Measurements from ENCODE around the gene RAMP1. TPM values are rescaled to one million over a fixed set of nuclear protein-coding genes. Genes with fewer than 3 reads are reported as not detected.

The RAMP1 gene
- polyA plus RNA-seq, 1 donor from 2014 or later, result not detected

DNA sequence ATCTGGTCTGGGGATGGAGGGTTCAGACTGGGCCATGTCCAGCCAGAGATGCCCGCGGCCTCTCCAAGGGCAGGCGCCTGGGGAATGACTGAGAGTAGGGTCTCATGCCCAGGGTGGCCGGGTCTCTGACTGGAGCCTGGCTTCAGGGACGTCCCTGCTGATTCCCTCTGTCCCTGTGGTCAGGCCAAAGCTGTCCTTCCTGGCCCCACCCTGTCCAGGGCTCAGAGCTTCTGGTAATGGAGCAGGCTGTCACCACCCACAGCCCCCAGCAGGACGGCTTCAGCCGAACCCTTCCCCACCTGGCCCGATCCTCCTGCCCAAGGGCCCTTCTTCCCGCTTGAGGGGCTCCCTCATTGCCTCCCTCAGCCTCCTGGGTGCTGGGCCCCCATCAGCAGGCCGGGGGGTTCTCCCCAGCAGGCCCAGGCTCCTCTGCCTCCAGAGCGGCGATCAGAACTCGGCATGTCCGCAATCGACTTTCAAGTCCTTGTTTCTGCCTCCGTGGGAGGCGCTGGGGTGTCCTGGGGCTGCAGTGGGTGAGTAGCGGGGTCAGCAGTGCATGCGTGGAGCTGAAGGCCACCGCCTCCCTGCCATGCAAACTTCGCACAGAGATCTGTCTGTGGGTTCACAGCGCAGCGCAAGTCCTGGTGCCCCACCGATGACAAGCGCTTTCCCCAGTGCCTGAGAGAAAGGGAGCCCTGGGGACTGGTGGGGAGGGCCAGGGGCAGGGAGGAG lies 18.3 kb downstream of the RAMP1 start:
- Mint-ChIP-seq H3K4me3 (no peak overlapping the region), H3K4me1 (peaks cover 0 to 2% (median 0%) of the 10 kb centered on the region in 3 donors), H3K27me3 (peaks cover 5% of the 10 kb centered on the region), H3K27ac (no peak overlapping the region), H3K36me3 (no peaks in the 10 kb centered on the region), H3K9me3 (peaks cover 0 to 5% (median 0%) of the 10 kb centered on the region in 3 donors)

DNA sequence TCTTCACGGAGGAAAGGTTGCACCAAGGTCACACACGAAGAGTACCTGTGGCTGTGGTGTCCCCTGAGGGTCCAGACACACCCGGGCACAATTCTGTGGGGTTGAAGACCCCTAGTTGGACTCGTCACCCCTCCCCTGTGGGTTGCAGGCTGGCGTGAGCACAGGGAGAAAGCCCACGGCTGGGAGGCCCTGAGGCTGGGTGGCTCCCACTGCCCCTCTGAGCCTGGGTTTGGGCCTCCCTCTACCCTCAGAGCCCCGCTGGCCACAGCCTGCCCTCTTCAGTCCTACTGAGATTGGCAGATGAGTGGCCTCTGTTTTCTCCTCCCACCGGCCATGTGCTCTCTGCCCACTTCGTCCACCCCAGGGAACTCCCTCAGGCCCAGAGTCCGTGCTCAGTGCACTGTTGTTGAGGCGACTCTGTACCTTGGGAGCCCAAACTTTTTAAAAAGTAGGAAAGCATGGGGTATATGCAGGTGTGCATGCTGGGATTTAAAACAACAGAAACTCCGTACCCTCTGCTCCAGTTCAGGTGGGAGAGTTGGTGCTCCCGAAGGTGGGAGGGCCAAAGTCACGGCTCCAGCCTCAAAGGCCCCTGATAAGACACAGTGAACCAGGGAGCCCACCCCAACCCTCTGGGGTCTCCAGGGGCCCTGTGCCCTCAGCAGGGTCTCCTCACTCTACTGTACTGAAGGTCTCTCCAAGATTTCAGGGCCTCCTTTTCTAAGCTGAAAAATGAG lies 19.1 kb downstream of the RAMP1 start:
- Mint-ChIP-seq H3K27ac (no peak overlapping the region), H3K4me3 (no peak overlapping the region), H3K4me1 (peaks cover 0 to 2% (median 0%) of the 10 kb centered on the region in 3 donors), H3K9me3 (peaks cover 0 to 5% (median 0%) of the 10 kb centered on the region in 3 donors), H3K27me3 (peaks cover 5% of the 10 kb centered on the region), H3K36me3 (no peaks in the 10 kb centered on the region)

DNA sequence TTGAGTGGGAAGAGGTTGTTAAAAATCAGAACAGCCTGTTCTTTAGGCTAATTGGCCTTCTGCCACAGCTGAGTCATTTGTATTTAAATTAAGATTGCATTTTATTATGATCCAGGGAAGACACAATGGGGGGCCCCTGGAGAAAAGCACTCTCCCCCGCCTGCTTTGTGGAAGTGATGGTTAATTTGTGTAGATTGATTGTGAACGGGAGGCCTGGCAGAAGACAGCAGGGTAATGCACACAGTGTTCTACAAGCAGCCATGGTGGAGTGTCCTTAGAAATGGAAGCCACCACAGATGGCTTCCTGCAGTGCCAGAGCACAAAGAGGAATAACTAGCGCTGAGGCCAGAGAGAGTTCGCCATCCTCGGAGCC lies 19.6 kb downstream of the RAMP1 start:
- H3K4me3 Mint-ChIP-seq, result no peak overlapping the region
- peaks cover 0 to 5% (median 0%) of the 10 kb centered on the region in 3 donors for H3K9me3 Mint-ChIP-seq
- peaks cover 5% of the 10 kb centered on the region for H3K27me3 Mint-ChIP-seq
- H3K27ac Mint-ChIP-seq, result no peak overlapping the region
- peaks cover 0 to 2% (median 0%) of the 10 kb centered on the region in 3 donors for H3K4me1 Mint-ChIP-seq
- H3K36me3 Mint-ChIP-seq, result no peaks in the 10 kb centered on the region

- H3K27me3 Mint-ChIP-seq, result peaks cover 5% of the 10 kb centered on the region
- H3K9me3 Mint-ChIP-seq, result peaks cover 0 to 5% (median 0%) of the 10 kb centered on the region in 3 donors
- peaks cover 0 to 2% (median 0%) of the 10 kb centered on the region in 3 donors for H3K4me1 Mint-ChIP-seq
- no peak overlapping the region for H3K4me3 Mint-ChIP-seq
- H3K27ac Mint-ChIP-seq, result no peak overlapping the region
- no peaks in the 10 kb centered on the region for H3K36me3 Mint-ChIP-seq
Measured at GRCh38 chr2:237879991-237880560, 20.7 kb downstream of the RAMP1 start.

GRCh38 chr2:237882510-237883481 lies 23.4 kb downstream of the RAMP1 start:
- Mint-ChIP-seq H3K9me3 (peaks cover 0 to 5% (median 0%) of the 10 kb centered on the region in 3 donors), H3K27me3 (no peaks in the 10 kb centered on the region), H3K4me1 (peaks cover 0 to 2% (median 0%) of the 10 kb centered on the region in 3 donors), H3K4me3 (no peak overlapping the region), H3K36me3 (peaks cover 1% of the 10 kb centered on the region), H3K27ac (no peak overlapping the region)

DNA sequence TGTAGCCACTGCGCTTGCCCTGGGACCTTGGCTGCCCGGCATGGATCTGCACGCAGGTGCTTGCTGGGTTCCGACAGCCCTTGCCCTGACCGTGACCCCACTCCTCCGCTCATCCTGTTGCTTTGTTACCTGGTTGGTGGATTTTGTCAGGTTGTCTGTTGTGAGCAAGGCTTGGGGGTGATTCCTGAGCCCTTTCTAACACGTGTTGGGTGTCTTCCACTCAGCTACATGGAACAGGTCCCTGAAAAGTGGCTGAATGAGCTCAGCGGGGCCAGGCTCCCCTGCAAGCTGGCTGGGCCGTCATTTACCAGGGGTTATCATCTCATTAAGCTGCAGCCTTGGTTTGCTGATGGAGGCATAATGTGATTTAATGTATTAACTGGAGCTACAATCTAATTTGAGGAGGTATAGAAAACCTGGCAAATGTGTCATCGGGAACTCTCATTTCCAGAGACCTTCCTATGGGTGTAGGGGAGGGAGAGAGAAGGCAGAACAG lies 24.6 kb downstream of the RAMP1 start:
- H3K27me3 Mint-ChIP-seq, result no peaks in the 10 kb centered on the region
- peaks cover 0 to 2% (median under 1%) of the 10 kb centered on the region in 3 donors for H3K4me1 Mint-ChIP-seq
- H3K9me3 Mint-ChIP-seq, result peaks cover 0 to 5% (median 0%) of the 10 kb centered on the region in 3 donors
- no peak overlapping the region for H3K4me3 Mint-ChIP-seq
- peaks cover 1% of the 10 kb centered on the region for H3K36me3 Mint-ChIP-seq
- H3K27ac Mint-ChIP-seq, result no peak overlapping the region

- H3K4me3 Mint-ChIP-seq, result no peak overlapping the region
- H3K36me3 Mint-ChIP-seq, result peaks cover 1% of the 10 kb centered on the region
- H3K4me1 Mint-ChIP-seq, result peaks cover 0 to 1% (median 0%) of the 10 kb centered on the region in 3 donors
- peaks cover 0 to 5% (median 0%) of the 10 kb centered on the region in 3 donors for H3K9me3 Mint-ChIP-seq
- H3K27me3 Mint-ChIP-seq, result no peaks in the 10 kb centered on the region
- no peak overlapping the region for H3K27ac Mint-ChIP-seq
Measured at GRCh38 chr2:237884681-237885080, 25.3 kb downstream of the RAMP1 start.

- no peak overlapping the region for H3K27ac Mint-ChIP-seq
- H3K36me3 Mint-ChIP-seq, result peaks cover 1% of the 10 kb centered on the region
- no peaks in the 10 kb centered on the region for H3K27me3 Mint-ChIP-seq
- peaks cover 0 to 5% (median 0%) of the 10 kb centered on the region in 3 donors for H3K9me3 Mint-ChIP-seq
- H3K4me3 Mint-ChIP-seq, result no peak overlapping the region
- H3K4me1 Mint-ChIP-seq, result peaks cover 0 to 1% (median 0%) of the 10 kb centered on the region in 3 donors
Measured at GRCh38 chr2:237885111-237885930, 25.9 kb downstream of the RAMP1 start.

DNA sequence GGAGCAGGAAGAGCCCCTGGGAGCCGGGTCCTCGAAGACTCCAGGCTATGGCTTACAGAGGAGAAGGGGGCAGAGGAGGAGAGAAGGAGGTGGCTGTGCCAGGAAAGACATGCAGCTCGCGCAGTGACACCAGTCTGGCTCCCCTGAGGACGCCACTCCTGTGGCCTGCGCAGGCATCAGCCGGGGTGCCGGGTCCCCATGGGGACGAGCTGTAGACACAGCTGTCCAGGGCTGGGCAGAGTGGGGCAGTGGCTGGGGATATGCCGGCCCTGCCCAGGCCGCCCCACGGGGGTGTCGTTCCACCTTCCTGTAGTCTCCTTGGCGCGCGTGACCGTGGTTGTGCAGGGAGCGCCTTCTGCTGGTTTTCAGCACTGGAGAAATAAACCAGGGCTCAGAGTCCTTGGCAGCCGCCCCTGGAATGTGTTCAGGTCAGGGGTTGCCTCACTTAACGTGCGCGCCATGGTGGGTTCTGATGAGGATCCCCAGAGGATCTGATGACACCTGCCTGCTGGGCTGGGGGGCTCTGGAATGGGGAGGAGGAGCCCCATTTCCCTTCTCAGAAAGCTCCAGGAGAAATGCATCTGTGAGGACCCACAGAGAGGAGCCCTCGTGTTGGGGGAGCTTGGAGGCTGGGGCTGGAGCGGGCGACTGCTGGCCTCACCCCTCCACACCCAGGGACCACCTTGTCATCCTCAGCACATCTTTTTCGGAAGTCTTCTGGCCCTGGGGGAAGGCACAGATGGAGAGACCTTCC lies 26.7 kb downstream of the RAMP1 start:
- Mint-ChIP-seq H3K4me3 (no peak overlapping the region), H3K4me1 (peaks cover 0 to 6% (median 4%) of the 10 kb centered on the region in 3 donors), H3K27ac (peak overlapping the region in 1 of 3 donors; percentile 50)

GRCh38 chr2:237886685-237887481 lies 27.5 kb downstream of the RAMP1 start:
- Mint-ChIP-seq H3K9me3 (no peaks in the 10 kb centered on the region), H3K36me3 (peaks cover 1% of the 10 kb centered on the region), H3K27ac (peak overlapping the region in 1 of 3 donors; percentile 50), H3K27me3 (no peaks in the 10 kb centered on the region), H3K4me1 (peaks cover 0 to 6% (median 4%) of the 10 kb centered on the region in 3 donors), H3K4me3 (no peak overlapping the region)

More for the DNA sequence above, 26.7 kb downstream of the RAMP1 start:
- Mint-ChIP-seq H3K27me3 (no peaks in the 10 kb centered on the region), H3K9me3 (peaks cover 0 to 2% (median 0%) of the 10 kb centered on the region in 3 donors), H3K36me3 (peaks cover 1% of the 10 kb centered on the region)

- peaks cover 1% of the 10 kb centered on the region for H3K36me3 Mint-ChIP-seq
- no peaks in the 10 kb centered on the region for H3K9me3 Mint-ChIP-seq
- H3K27me3 Mint-ChIP-seq, result no peaks in the 10 kb centered on the region
- H3K4me3 Mint-ChIP-seq, result no peak overlapping the region
- no peak overlapping the region for H3K27ac Mint-ChIP-seq
- H3K4me1 Mint-ChIP-seq, result peaks cover 0 to 12% (median 10%) of the 10 kb centered on the region in 3 donors
Measured at GRCh38 chr2:237888389-237888788, 29.0 kb downstream of the RAMP1 start.

GRCh38 chr2:237889016-237889415 lies 29.6 kb downstream of the RAMP1 start:
- Mint-ChIP-seq H3K36me3 (peaks cover 1% of the 10 kb centered on the region), H3K27me3 (no peaks in the 10 kb centered on the region), H3K4me3 (no peak overlapping the region), H3K27ac (no peak overlapping the region), H3K9me3 (no peaks in the 10 kb centered on the region), H3K4me1 (peaks cover 0 to 13% (median 10%) of the 10 kb centered on the region in 3 donors)
